Measurements from ENCODE around the gene TICAM1. TPM values are rescaled to one million over a fixed set of nuclear protein-coding genes. Genes with fewer than 3 reads are reported as not detected.

The TICAM1 gene
- total and polyA plus RNA-seq, 4 donors: 2.1 to 8.6 (median 5.5) TPM

DNA sequence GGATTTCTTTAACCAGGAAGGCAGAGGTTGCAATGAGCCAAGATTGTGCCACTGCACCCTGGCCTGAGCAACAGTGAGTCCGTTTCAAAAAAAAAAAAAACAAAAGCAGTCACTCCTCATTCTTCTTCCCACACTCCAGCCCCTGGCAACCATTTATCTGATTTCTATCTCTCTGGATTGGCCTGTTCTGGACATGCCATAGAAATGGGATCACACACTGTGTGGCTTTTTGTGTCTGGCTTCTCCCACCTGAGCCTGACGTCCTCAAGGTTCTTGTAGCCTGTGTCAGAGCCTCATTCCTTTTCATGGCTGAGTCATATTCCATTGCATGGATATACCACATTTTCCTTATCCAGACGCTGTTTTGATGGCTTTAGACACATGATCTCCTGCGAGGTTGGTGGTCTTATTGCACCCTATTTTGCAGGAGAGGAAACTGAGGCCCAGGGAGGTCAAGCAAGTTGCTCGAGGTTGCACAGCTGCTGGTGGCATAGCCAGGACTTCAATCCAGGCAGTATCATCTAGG is 55.8 kb downstream of the TICAM1 start (continued):
- no peak for TF ChIP-seq FOXA2 (IDR thresholded peaks at IDR 0.05)

DNA sequence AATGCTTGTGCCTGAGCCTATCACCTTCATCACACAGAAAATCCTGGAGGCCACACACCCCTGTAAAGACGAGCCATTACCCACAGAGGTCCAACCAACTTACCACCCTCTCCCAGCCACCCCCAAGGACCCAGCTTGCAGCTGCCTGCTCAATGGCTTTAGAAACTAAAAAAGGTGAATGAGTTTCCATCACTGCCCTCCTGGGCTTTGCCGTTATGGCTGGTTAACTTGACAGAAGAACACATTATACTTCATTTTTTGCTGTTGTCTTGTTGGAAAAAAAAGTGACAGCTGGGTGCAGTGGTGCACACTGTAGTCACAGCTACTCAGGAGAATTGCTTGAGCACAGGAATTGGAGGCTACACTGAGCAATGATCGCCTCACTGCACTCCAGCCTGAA is 57.4 kb downstream of the TICAM1 start:
- no peaks in the 10 kb centered on the region for H3K9me3 ChIP-seq (ENCODE audit: control insufficient read depth in 4 of 4, low read length in 3 of 4)
- H3K9ac ChIP-seq (ENCODE audit: low read depth in 1 of 2, low read length in 2 of 2): no peak overlapping the region
- TF ChIP-seq YY1 (IDR thresholded peaks at IDR 0.05) (no peak), RXRA (IDR thresholded peaks at IDR 0.05) (no peak), FOXA1 (IDR thresholded peaks at IDR 0.05) (no peak), TAF1 (conservative IDR thresholded peaks at IDR 0.05) (no peak), RAD21 (IDR thresholded peaks at IDR 0.05) (no peak), GABPA (IDR thresholded peaks at IDR 0.05 in 1 of 2, conservative IDR thresholded peaks at IDR 0.05 in 1 of 2) (no peak)
- TF ChIP-seq, protein P1, sequence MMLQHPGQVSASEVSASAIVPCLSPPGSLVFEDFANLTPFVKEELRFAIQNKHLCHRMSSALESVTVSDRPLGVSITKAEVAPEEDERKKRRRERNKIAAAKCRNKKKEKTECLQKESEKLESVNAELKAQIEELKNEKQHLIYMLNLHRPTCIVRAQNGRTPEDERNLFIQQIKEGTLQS (IDR thresholded peaks at IDR 0.05): no peak
- TF ChIP-seq, protein P2, sequence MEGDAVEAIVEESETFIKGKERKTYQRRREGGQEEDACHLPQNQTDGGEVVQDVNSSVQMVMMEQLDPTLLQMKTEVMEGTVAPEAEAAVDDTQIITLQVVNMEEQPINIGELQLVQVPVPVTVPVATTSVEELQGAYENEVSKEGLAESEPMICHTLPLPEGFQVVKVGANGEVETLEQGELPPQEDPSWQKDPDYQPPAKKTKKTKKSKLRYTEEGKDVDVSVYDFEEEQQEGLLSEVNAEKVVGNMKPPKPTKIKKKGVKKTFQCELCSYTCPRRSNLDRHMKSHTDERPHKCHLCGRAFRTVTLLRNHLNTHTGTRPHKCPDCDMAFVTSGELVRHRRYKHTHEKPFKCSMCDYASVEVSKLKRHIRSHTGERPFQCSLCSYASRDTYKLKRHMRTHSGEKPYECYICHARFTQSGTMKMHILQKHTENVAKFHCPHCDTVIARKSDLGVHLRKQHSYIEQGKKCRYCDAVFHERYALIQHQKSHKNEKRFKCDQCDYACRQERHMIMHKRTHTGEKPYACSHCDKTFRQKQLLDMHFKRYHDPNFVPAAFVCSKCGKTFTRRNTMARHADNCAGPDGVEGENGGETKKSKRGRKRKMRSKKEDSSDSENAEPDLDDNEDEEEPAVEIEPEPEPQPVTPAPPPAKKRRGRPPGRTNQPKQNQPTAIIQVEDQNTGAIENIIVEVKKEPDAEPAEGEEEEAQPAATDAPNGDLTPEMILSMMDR (IDR thresholded peaks at IDR 0.05; ENCODE audit: low read depth, low read length, missing input control): no peak
- H3K36me3 ChIP-seq (ENCODE audit: control insufficient read depth in 4 of 4, insufficient read depth in 3 of 4, low read depth in 1 of 4, low read length in 3 of 4): no peaks in the 10 kb centered on the region
- no peak overlapping the region for H3K27ac ChIP-seq (ENCODE audit: low read depth in 1 of 2, low read length in 2 of 2)
- 62% methylated on average over 3 of the region's 3 CpGs for WGBS
- DNase-seq (ENCODE audit: low spot score): no peak
- H3K4me1 ChIP-seq (ENCODE audit: control insufficient read depth in 4 of 4, insufficient read depth in 4 of 4, low read length in 3 of 4): no peaks in the 10 kb centered on the region
- H3K27me3 ChIP-seq (ENCODE audit: control insufficient read depth in 4 of 4, insufficient read depth in 4 of 4, low read length in 3 of 4): no peaks in the 10 kb centered on the region
- H3K4me3 ChIP-seq (ENCODE audit: low read depth in 1 of 3, low read length in 3 of 3): no peak overlapping the region

DNA sequence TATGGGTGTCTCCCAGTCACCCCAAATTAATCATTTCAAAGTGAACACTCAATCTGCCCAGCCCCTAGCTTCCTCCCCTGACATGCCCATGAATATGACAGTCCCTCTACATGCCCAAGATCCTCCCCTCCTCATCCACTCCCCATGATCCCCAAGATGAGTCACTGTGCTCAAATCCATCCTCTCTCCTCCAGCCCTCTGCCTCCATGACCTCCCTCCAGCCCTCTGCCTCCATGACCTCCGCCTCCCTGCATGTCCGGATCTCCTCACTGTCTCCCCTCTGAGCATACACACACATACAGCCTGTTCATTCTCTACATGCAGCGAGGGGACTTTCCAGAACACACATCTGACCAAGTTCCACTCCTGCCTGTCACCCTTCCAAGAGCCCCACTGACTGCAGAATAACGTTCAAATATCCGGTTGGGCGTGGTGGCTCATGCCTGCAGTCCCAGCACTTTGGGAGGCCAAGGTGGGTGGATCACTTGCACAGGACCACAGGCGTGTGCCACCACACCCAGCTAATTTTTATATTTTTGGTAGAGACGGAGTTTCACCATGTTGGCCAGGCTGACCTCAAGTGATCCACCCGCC is 58.4 kb downstream of the TICAM1 start:
- H3K4me3 ChIP-seq (ENCODE audit: low read depth in 1 of 3, low read length in 3 of 3): no peak overlapping the region
- no peak overlapping the region for H3K9ac ChIP-seq (ENCODE audit: low read depth in 1 of 2, low read length in 2 of 2)
- no peaks in the 10 kb centered on the region for H3K4me1 ChIP-seq (ENCODE audit: control insufficient read depth in 4 of 4, insufficient read depth in 4 of 4, low read length in 3 of 4)
- H3K27me3 ChIP-seq (ENCODE audit: control insufficient read depth in 4 of 4, insufficient read depth in 4 of 4, low read length in 3 of 4): no peaks in the 10 kb centered on the region
- TF ChIP-seq FOXA2 (IDR thresholded peaks at IDR 0.05) (no peak), JUND (IDR thresholded peaks at IDR 0.05) (no peak), HNF4A (conservative IDR thresholded peaks at IDR 0.05) (no peak)
- WGBS: 61% methylated on average over 9 of the region's 9 CpGs
- no peaks in the 10 kb centered on the region for H3K36me3 ChIP-seq (ENCODE audit: control insufficient read depth in 4 of 4, insufficient read depth in 3 of 4, low read depth in 1 of 4, low read length in 3 of 4)
- H3K9me3 ChIP-seq (ENCODE audit: control insufficient read depth in 4 of 4, low read length in 3 of 4): no peaks in the 10 kb centered on the region
- no peak for DNase-seq (ENCODE audit: low spot score)
- no peak overlapping the region for H3K27ac ChIP-seq (ENCODE audit: low read depth in 1 of 2, low read length in 2 of 2)

DNA sequence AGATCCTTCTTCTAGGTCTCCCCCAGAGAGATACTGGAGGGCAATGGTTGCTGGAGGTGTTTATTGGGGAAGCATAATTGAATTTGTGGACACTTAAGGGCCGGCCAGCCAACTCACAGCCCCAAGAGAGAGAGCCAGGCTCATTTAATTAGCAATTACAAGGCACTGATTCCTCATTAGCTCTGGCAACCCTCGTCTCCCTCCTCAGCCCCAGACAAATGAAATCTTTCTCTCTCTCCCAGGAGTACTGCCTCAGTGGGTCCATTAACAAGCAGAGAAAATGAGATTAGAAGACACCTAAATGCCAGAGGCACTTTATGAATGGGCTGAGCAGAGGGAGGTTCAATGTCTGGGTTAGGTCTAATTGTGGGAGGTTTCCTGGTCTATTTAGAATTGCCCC is 58.9 kb downstream of the TICAM1 start:
- WGBS: 42% methylated on average over 2 of the region's 2 CpGs

More for the DNA sequence above, 58.9 kb downstream of the TICAM1 start:
- no peak overlapping the region for H3K27ac ChIP-seq (ENCODE audit: low read depth in 1 of 2, low read length in 2 of 2)
- H3K9me3 ChIP-seq (ENCODE audit: control insufficient read depth in 4 of 4, low read length in 3 of 4): no peaks in the 10 kb centered on the region
- H3K9ac ChIP-seq (ENCODE audit: low read depth in 1 of 2, low read length in 2 of 2): no peak overlapping the region
- no peak overlapping the region for H3K4me3 ChIP-seq (ENCODE audit: low read depth in 1 of 3, low read length in 3 of 3)
- no peak for DNase-seq (ENCODE audit: low spot score)
- no peaks in the 10 kb centered on the region for H3K4me1 ChIP-seq (ENCODE audit: control insufficient read depth in 4 of 4, insufficient read depth in 4 of 4, low read length in 3 of 4)
- H3K36me3 ChIP-seq (ENCODE audit: control insufficient read depth in 4 of 4, insufficient read depth in 3 of 4, low read depth in 1 of 4, low read length in 3 of 4): no peaks in the 10 kb centered on the region
- TF ChIP-seq, protein P3, sequence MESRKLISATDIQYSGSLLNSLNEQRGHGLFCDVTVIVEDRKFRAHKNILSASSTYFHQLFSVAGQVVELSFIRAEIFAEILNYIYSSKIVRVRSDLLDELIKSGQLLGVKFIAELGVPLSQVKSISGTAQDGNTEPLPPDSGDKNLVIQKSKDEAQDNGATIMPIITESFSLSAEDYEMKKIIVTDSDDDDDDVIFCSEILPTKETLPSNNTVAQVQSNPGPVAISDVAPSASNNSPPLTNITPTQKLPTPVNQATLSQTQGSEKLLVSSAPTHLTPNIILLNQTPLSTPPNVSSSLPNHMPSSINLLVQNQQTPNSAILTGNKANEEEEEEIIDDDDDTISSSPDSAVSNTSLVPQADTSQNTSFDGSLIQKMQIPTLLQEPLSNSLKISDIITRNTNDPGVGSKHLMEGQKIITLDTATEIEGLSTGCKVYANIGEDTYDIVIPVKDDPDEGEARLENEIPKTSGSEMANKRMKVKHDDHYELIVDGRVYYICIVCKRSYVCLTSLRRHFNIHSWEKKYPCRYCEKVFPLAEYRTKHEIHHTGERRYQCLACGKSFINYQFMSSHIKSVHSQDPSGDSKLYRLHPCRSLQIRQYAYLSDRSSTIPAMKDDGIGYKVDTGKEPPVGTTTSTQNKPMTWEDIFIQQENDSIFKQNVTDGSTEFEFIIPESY (IDR thresholded peaks at IDR 0.05): no peak
- TF ChIP-seq, protein P1 (IDR thresholded peaks at IDR 0.05): no peak
- TF ChIP-seq REST (IDR thresholded peaks at IDR 0.05): no peak
- TF ChIP-seq FOXA1 (IDR thresholded peaks at IDR 0.05): no peak
- H3K27me3 ChIP-seq (ENCODE audit: control insufficient read depth in 4 of 4, insufficient read depth in 4 of 4, low read length in 3 of 4): no peaks in the 10 kb centered on the region

All from liver (tissue), 9 donors.